Neural progenitor cell (in vitro differentiated cells): ENCODE measurements around the gene SCAI. TPM values are rescaled to one million over a fixed set of nuclear protein-coding genes. Genes with fewer than 3 reads are reported as not detected.
"Not testable (repeated sequence)": the region's sequence is repeated elsewhere in the genome, so short reads cannot be mapped to it uniquely, and the experiment has no call there.

Source experiments
- DNase-seq: peaks from one replicate; pipeline ENCODE4 v3.0.0-alpha.2; 2016; ENCODE audit warnings: low spot score
- H2AFZ ChIP-seq: fragments of 200-600 bp; sonication (generic); replicated peaks from 2 replicates; pipeline ENCODE4 v1.6.1; 2016; ENCODE audit warnings: antibody characterized with exemption
- H3F3A ChIP-seq: fragments of 200-600 bp; sonication (generic); 2 replicates; pipeline ENCODE4 v1.6.1; 2016; ENCODE audit warnings: antibody characterized with exemption, low read depth
- H3K27ac ChIP-seq: fragments of 200-600 bp; sonication (generic); 2 replicates; pipeline ENCODE4 v1.5.1; 2016; ENCODE audit warnings: mild to moderate bottlenecking
- H3K27me3 ChIP-seq: fragments of 200-600 bp; sonication (generic); 2 replicates; pipeline ENCODE4 v1.6.1; 2016; ENCODE audit warnings: mild to moderate bottlenecking, moderate library complexity
- H3K36me3 ChIP-seq: fragments of 200-600 bp; sonication (generic); 2 replicates; pipeline ENCODE4 v1.5.1; 2016
- H3K4me1 ChIP-seq: fragments of 200-600 bp; sonication (generic); 2 replicates; pipeline ENCODE4 v1.6.1; 2016; ENCODE audit warnings: mixed run types
- H3K4me2 ChIP-seq: fragments of 200-600 bp; sonication (generic); 2 replicates; pipeline ENCODE4 v1.6.1; 2016
- H3K4me3 ChIP-seq: fragments of 200-600 bp; sonication (generic); 2 replicates; pipeline ENCODE4 v1.5.1; 2016
- H3K79me2 ChIP-seq: fragments of 200-600 bp; sonication (generic); 2 replicates; pipeline ENCODE4 v1.6.1; 2016; ENCODE audit warnings: low read depth
- H3K9ac ChIP-seq: fragments of 200-600 bp; sonication (generic); 2 replicates; pipeline ENCODE4 v1.6.1; 2016
- H3K9me3 ChIP-seq: fragments of 200-600 bp; sonication (generic); 2 replicates; pipeline ENCODE4 v1.5.1; 2016; ENCODE audit warnings: low read depth
- H4K20me1 ChIP-seq: fragments of 200-600 bp; sonication (generic); 2 replicates; pipeline ENCODE4 v1.6.1; 2016; ENCODE audit warnings: low read depth
- H3K27ac Mint-ChIP-seq: 3 replicates; pipeline ENCODE4 v1.8.0; 2021; ENCODE audit warnings: mixed read lengths
- H3K27me3 Mint-ChIP-seq: 2 replicates; pipeline ENCODE4 v1.8.0; 2022; ENCODE audit warnings: low read depth, mild to moderate bottlenecking, inconsistent platforms, moderate library complexity, mixed read lengths; ENCODE audit not compliant: insufficient read depth
- H3K36me3 Mint-ChIP-seq: 3 replicates; pipeline ENCODE4 v1.8.0; 2021; ENCODE audit warnings: mixed read lengths
- H3K4me1 Mint-ChIP-seq: 3 replicates; pipeline ENCODE4 v1.8.0; 2021; ENCODE audit warnings: mixed read lengths
- H3K4me3 Mint-ChIP-seq: 3 replicates; pipeline ENCODE4 v1.8.0; 2021; ENCODE audit warnings: mild to moderate bottlenecking, moderate library complexity, mixed read lengths
- H3K9me3 Mint-ChIP-seq: 3 replicates; pipeline ENCODE4 v1.8.0; 2020; ENCODE audit warnings: mixed read lengths
- EZH2 ChIP-seq: fragments of 200-600 bp; sonication (generic); IDR thresholded peaks from 2 replicates; pipeline ENCODE4 v1.6.1; 2017; ENCODE audit warnings: antibody characterized with exemption, mild to moderate bottlenecking, moderate library complexity
- EZH2phosphoT487 ChIP-seq: fragments of 200-600 bp; sonication (generic); IDR thresholded peaks from 2 replicates; pipeline ENCODE4 v1.6.1; 2017; ENCODE audit warnings: antibody characterized with exemption
- total RNA-seq: library from RNA; depleted of rRNA; stranded (reverse); fragments of >200 nt; gene quantifications from 2 replicates; pipeline ENCODE4 v1.2.3, GENCODE V29; 2015; ENCODE audit warnings: low replicate concordance
- TF ChIP-seq, protein P1 (sequence below): fragments of 200-600 bp; sonication (generic); IDR thresholded peaks from 2 replicates; pipeline ENCODE4 v1.5.1; 2017; ENCODE audit warnings: antibody characterized with exemption, mild to moderate bottlenecking

SCAI gene
- total RNA-seq, 1 donor from 2014 or later: 30.2 TPM

DNA sequence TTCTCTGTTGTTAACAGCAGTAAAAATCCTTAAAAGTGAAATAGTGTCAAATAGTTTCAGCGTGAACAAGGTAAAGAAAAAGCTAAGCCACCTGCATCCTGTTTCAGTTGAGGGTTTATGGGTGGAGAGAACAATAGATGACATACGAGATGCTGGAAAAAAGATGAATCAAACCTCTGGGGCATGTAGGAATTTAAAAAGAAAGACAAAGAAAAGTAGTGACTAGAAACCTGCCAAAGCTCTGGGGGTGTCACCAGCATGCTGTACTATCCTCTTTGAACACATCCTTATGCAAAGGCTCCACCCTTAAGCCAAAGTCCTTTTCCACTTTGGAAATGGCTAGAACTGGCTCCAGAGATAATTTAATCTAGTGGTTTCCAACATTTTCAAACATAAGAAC lies 22.2 kb downstream of the SCAI start:
- Histone ChIP-seq H4K20me1 (peaks cover 31% of the 10 kb centered on the region), H3K4me2 (no peak overlapping the region), H3F3A (peaks cover 19% of the 10 kb centered on the region), H3K36me3 (no peaks in the 10 kb centered on the region), H3K9ac (no peak overlapping the region), H3K79me2 (peaks cover 72% of the 10 kb centered on the region), H3K27me3 (no peaks in the 10 kb centered on the region), H3K4me3 (no peak overlapping the region), H3K27ac (no peak overlapping the region), H2AFZ (no peak overlapping the region), H3K4me1 (peaks cover 14% of the 10 kb centered on the region), H3K9me3 (no peaks in the 10 kb centered on the region)
- Mint-ChIP-seq H3K4me3 (no peak overlapping the region), H3K27me3 (peaks cover 3% of the 10 kb centered on the region), H3K4me1 (peaks cover 5% of the 10 kb centered on the region), H3K9me3 (no peaks in the 10 kb centered on the region), H3K36me3 (peaks cover 2% of the 10 kb centered on the region), H3K27ac (no peak overlapping the region)
- TF ChIP-seq EZH2phosphoT487 (no peak), EZH2 (no peak)
- TF ChIP-seq, protein P1, sequence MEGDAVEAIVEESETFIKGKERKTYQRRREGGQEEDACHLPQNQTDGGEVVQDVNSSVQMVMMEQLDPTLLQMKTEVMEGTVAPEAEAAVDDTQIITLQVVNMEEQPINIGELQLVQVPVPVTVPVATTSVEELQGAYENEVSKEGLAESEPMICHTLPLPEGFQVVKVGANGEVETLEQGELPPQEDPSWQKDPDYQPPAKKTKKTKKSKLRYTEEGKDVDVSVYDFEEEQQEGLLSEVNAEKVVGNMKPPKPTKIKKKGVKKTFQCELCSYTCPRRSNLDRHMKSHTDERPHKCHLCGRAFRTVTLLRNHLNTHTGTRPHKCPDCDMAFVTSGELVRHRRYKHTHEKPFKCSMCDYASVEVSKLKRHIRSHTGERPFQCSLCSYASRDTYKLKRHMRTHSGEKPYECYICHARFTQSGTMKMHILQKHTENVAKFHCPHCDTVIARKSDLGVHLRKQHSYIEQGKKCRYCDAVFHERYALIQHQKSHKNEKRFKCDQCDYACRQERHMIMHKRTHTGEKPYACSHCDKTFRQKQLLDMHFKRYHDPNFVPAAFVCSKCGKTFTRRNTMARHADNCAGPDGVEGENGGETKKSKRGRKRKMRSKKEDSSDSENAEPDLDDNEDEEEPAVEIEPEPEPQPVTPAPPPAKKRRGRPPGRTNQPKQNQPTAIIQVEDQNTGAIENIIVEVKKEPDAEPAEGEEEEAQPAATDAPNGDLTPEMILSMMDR: no peak
- no peak for DNase-seq

DNA sequence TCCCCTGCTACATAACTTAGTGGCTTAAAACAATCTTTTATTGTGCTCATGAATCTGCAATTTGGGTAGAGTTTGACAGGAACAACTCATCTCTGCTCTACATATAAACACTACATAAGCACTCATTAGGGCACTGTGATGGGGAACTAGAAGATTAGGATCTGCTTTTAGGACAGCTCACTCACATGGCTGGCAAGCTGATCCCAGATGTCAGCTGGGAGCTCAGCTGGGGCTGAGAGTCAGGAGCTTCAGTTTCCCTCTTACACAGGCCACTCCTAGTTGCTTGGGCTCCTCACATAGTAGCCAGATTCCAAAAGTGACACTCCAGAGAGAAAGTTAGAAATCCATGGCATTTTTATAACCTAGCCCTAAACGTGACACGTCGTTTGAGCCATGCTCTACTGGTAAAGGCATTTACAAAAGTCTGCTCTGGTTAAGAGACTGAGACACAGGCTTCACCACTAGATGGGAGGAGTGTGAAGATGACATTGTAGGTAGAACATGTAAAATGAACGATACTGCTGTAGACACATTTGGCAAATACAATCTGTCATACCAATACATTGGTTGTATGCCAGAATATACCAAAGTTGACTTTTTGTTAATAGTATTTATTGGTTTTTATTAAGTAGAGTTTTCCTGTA lies 23.6 kb downstream of the SCAI start:
- Mint-ChIP-seq H3K4me1 (peaks cover 4% of the 10 kb centered on the region), H3K27me3 (peaks cover 3% of the 10 kb centered on the region), H3K36me3 (peaks cover 6% of the 10 kb centered on the region), H3K4me3 (no peak overlapping the region), H3K9me3 (peaks cover 2% of the 10 kb centered on the region), H3K27ac (no peak overlapping the region)
- H3K9ac ChIP-seq: no peak overlapping the region
- peaks cover 19% of the 10 kb centered on the region for H3F3A ChIP-seq
- DNase-seq: no peak
- TF ChIP-seq EZH2phosphoT487 (no peak), EZH2 (no peak)
- TF ChIP-seq, protein P1: no peak
- no peak overlapping the region for H3K4me3 ChIP-seq
- H3K27me3 ChIP-seq: no peaks in the 10 kb centered on the region
- H3K4me2 ChIP-seq: no peak overlapping the region
- peak overlapping the region; percentile 66 for H3K27ac ChIP-seq
- H4K20me1 ChIP-seq: peaks cover 31% of the 10 kb centered on the region
- H3K9me3 ChIP-seq: no peaks in the 10 kb centered on the region
- H3K4me1 ChIP-seq: peaks cover 14% of the 10 kb centered on the region
- H3K36me3 ChIP-seq: no peaks in the 10 kb centered on the region
- H2AFZ ChIP-seq: no peak overlapping the region
- H3K79me2 ChIP-seq: peaks cover 68% of the 10 kb centered on the region

DNA sequence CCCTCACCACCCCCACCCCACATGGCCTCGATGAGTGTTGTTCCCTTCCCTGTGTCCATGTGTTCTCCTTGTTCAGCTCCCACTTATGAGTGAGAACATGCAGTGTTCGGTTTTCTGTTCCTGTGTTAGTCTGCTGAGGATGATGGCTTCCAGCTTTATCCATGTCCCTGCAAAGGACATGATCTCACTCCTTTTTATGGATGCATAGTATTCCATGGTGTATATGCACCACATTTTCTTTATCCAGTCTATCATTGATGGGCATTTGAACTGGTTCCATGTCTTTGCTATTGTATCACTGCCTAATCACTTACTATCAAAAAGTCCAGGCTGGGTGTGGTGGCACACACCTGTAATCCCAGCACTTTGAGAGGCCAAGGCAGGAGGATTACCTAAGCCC lies 24.6 kb downstream of the SCAI start:
- not testable (repeated sequence) for DNase-seq, H3K27ac ChIP-seq, H3K9me3 ChIP-seq, H3K4me2 ChIP-seq, H3K4me3 ChIP-seq, H2AFZ ChIP-seq, H3K36me3 Mint-ChIP-seq, H3K27me3 Mint-ChIP-seq, H3K36me3 ChIP-seq, H3K27me3 ChIP-seq, H3K9me3 Mint-ChIP-seq, H3K27ac Mint-ChIP-seq, H3K9ac ChIP-seq, H3K4me1 Mint-ChIP-seq, H3K4me3 Mint-ChIP-seq
- peaks cover 26% of the 10 kb centered on the region for H4K20me1 ChIP-seq
- peaks cover 19% of the 10 kb centered on the region for H3F3A ChIP-seq
- peaks cover 14% of the 10 kb centered on the region for H3K4me1 ChIP-seq
- H3K79me2 ChIP-seq: peaks cover 66% of the 10 kb centered on the region

DNA sequence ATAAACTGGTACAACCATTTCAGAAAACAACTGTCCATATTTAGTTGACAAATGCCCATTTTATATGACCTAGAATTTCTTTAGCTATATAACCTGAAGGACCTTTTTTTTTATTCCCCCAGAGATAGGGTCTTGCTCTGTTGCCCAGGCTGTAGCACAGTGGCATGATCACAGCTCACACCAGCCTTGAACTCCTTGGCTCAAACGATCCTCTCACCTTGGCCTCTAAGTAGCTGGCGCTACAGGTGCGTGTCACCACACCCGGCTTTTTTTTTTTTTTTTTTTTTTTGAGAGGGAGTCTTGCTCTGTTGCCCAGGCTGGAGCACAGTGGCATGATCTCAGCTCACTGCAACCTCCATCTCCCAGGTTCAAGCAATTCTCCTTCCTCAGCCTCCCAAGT lies 28.8 kb downstream of the SCAI start:
- not testable (repeated sequence) for H3K4me1 ChIP-seq, H3K4me3 ChIP-seq, H3K4me3 Mint-ChIP-seq, H3K9me3 ChIP-seq, H3K27me3 Mint-ChIP-seq, H3K27ac ChIP-seq, H3K9ac ChIP-seq, H3K27me3 ChIP-seq, H3K36me3 ChIP-seq, H2AFZ ChIP-seq, H3K4me1 Mint-ChIP-seq, H3K27ac Mint-ChIP-seq, H3K4me2 ChIP-seq, H3F3A ChIP-seq, DNase-seq
- peaks cover 21% of the 10 kb centered on the region for H3K36me3 Mint-ChIP-seq
- peaks cover 30% of the 10 kb centered on the region for H3K9me3 Mint-ChIP-seq
- H4K20me1 ChIP-seq: peaks cover 11% of the 10 kb centered on the region
- H3K79me2 ChIP-seq: peaks cover 62% of the 10 kb centered on the region
